OCI-LY7 (cell line): ENCODE results near the gene TAPT1. TPM values are rescaled to one million over a fixed set of nuclear protein-coding genes. Genes with fewer than 3 reads are reported as not detected.

Experiments
- BruUV-seq: library from RNA; stranded (reverse); fragments of 400-500 nt; replicated peaks from 2 replicates; lab custom pipeline; 2021; lab: Mats Ljungman, UMichigan
- CTCF ChIA-PET: fragments of 300-600 bp; sonication (Branson Sonifier 250); formaldehyde crosslinking; loops from one replicate; lab custom pipeline; 2022; ENCODE audit warnings: antibody characterized with exemption; ENCODE audit not compliant: unreplicated experiment; lab: Charles Lee
- POLR2A ChIA-PET: fragments of 300-600 bp; sonication (Branson Sonifier 250); formaldehyde crosslinking; loops from one replicate; lab custom pipeline; 2022; ENCODE audit warnings: antibody characterized with exemption; lab: Charles Lee
- DNase-seq: peaks from one replicate; pipeline ENCODE4 v3.0.0-alpha.2; 2015; ENCODE audit warnings: low spot score
- H2AFZ ChIP-seq: fragments of 200-600 bp; sonication (generic), shearing (Covaris generic); 2 replicates; pipeline ENCODE4 v1.6.1; 2014; ENCODE audit warnings: mild to moderate bottlenecking, antibody characterized with exemption, low read length, moderate library complexity
- H3K27ac ChIP-seq: fragments of 200-600 bp; sonication (generic); 2 replicates; pipeline ENCODE4 v1.5.1; 2014; ENCODE audit warnings: mixed run types, low read depth, mild to moderate bottlenecking, moderate library complexity, low read length, inconsistent platforms; ENCODE audit not compliant: poor library complexity, severe bottlenecking
- H3K36me3 ChIP-seq: fragments of 200-600 bp; sonication (generic); 2 replicates; pipeline ENCODE4 v1.6.1; 2014; ENCODE audit warnings: mild to moderate bottlenecking, antibody characterized with exemption, low read length, moderate library complexity, mixed read lengths; ENCODE audit not compliant: insufficient read depth
- H3K4me1 ChIP-seq: fragments of 200-600 bp; sonication (generic); 2 replicates; pipeline ENCODE4 v1.5.1; 2014; ENCODE audit warnings: mild to moderate bottlenecking, low read length; ENCODE audit not compliant: insufficient read depth, poor library complexity, severe bottlenecking
- H3K4me2 ChIP-seq: fragments of 200-600 bp; sonication (generic); 2 replicates; pipeline ENCODE4 v1.6.1; 2014; ENCODE audit warnings: mild to moderate bottlenecking, low read length
- H3K4me3 ChIP-seq: fragments of 200-600 bp; sonication (generic); 2 replicates; pipeline ENCODE4 v1.5.1; 2014; ENCODE audit warnings: mild to moderate bottlenecking, low read depth, low read length; ENCODE audit not compliant: poor library complexity, severe bottlenecking
- H3K79me2 ChIP-seq: fragments of 200-600 bp; sonication (generic); 2 replicates; pipeline ENCODE4 v1.6.1; 2016; ENCODE audit warnings: low read depth, mild to moderate bottlenecking, low read length, moderate library complexity, mixed read lengths; ENCODE audit not compliant: insufficient read depth
- H3K9me2 ChIP-seq: fragments of 200-600 bp; sonication (generic); 2 replicates; pipeline ENCODE4 v1.6.1; 2016; ENCODE audit warnings: mild to moderate bottlenecking, low read length, mixed read lengths; ENCODE audit not compliant: insufficient read depth
- H3K9me3 ChIP-seq: fragments of 200-600 bp; sonication (generic); 2 replicates; pipeline ENCODE4 v1.6.1; 2014; ENCODE audit warnings: mild to moderate bottlenecking, mixed run types, low read length, mixed read lengths
- H4K20me1 ChIP-seq: fragments of 200-600 bp; sonication (generic); 2 replicates; pipeline ENCODE4 v1.6.1; 2014; ENCODE audit warnings: mild to moderate bottlenecking, antibody characterized with exemption, low read length, moderate library complexity, mixed read lengths; ENCODE audit not compliant: insufficient read depth
- CTCF ChIP-seq: fragments of 200-600 bp; sonication (generic); conservative IDR thresholded peaks from 2 replicates; pipeline ENCODE4 v1.5.1; 2014; ENCODE audit warnings: mild to moderate bottlenecking, antibody characterized with exemption, low read length, moderate library complexity, mixed read lengths
- EZH2phosphoT487 ChIP-seq: fragments of 200-600 bp; sonication (generic); IDR thresholded peaks from 2 replicates; pipeline ENCODE4 v1.6.1; 2018; ENCODE audit warnings: low read depth, borderline replicate concordance, mild to moderate bottlenecking, mixed run types, antibody characterized with exemption, low read length, moderate library complexity, mixed read lengths
- intact Hi-C: fragments of 100-400 bp; cut with micrococcal nuclease; formaldehyde crosslinking; loops from one replicate; pipeline ENCODE4 v1.10.0; 2022; ENCODE audit not compliant: unreplicated experiment
- total RNA-seq, 2 experiments: library from RNA; depleted of rRNA in 1 of 2; stranded (reverse); fragments of >200 nt in 1 of 2; shearing (Covaris generic) in 1 of 2; gene quantifications; 2 replicates each; pipeline ENCODE4 v1.2.3, GENCODE V29; 2014 to 2022

Gene TAPT1
- total RNA-seq, 2 experiments from 2014 or later: 34.3 to 66.6 TPM

- POLR2A ChIA-PET: interaction anchor here (1.0 to 2.2 kb wide), 7 partner anchors 9 to 510 kb away, joined by 3 to 7 read pairs (median 3); no protein-coding TSS in a partner anchor
- peak; percentile 49 for DNase-seq
- H3K79me2 ChIP-seq: peaks cover 33% of the 10 kb centered on the region; the same call in 1 of the 2 replicates
- no peaks in the 10 kb centered on the region for H3K9me3 ChIP-seq
- TF ChIP-seq CTCF: no peak
- H3K36me3 ChIP-seq: peaks cover 11% of the 10 kb centered on the region
- H4K20me1 ChIP-seq: peaks cover 19% of the 10 kb centered on the region
- peak overlapping the region; percentile 77 for H3K27ac ChIP-seq
- no TSS peak for BruUV-seq
- peaks cover 71% of the 10 kb centered on the region for H3K4me1 ChIP-seq
- peak overlapping the region; percentile 71 for H3K4me3 ChIP-seq
- peak overlapping the region; percentile 66; the same call in 1 of the 2 replicates for H2AFZ ChIP-seq
- H3K9me2 ChIP-seq: no peaks in the 10 kb centered on the region
- CTCF ChIA-PET: no interaction called here
- peak overlapping the region; percentile 91 for H3K4me2 ChIP-seq
- intact Hi-C loops: loop anchor here (1.0 to 10.0 kb wide), 6 partner anchors 35 to 1347 kb away; partner anchors contain the start of genes CD38, CPEB2, FBXL5 and LAP3
Observed at GRCh38 chr4:16227462-16227868, 1.2 kb upstream of the TAPT1 start.

- intact Hi-C loops: loop anchor here (1.0 to 10.0 kb wide), 6 partner anchors 35 to 1348 kb away; partner anchors contain the start of genes CD38, CPEB2, FBXL5 and LAP3
- Histone ChIP-seq H3K4me2 (peak overlapping the region; percentile 91), H3K4me3 (peak overlapping the region; percentile 71), H3K9me2 (no peaks in the 10 kb centered on the region), H3K9me3 (no peaks in the 10 kb centered on the region), H3K36me3 (peaks cover 11% of the 10 kb centered on the region), H2AFZ (peak overlapping the region; percentile 66; the same call in 1 of the 2 replicates), H3K27ac (peak overlapping the region; percentile 77), H3K4me1 (peaks cover 69% of the 10 kb centered on the region), H4K20me1 (peaks cover 19% of the 10 kb centered on the region), H3K79me2 (peaks cover 38% of the 10 kb centered on the region)
- ChIA-PET POLR2A (interaction anchor here (0.6 to 2.2 kb wide), 7 partner anchors 8 to 509 kb away, joined by 3 to 7 read pairs (median 4); no protein-coding TSS in a partner anchor), CTCF (no interaction called here)
- TF ChIP-seq EZH2phosphoT487 (no peak), CTCF (no peak)
- DNase-seq: peak; percentile 56
- BruUV-seq: no TSS peak
Observed at GRCh38 chr4:16226816-16227461, 668 bp upstream of the TAPT1 start.
